C4-2B (cell line): ENCODE results near the gene LRRC4C.
"Not testable (repeated sequence)": the region's sequence is repeated elsewhere in the genome, so short reads cannot be mapped to it uniquely, and the experiment has no call there.

Experiments used
- CTCF ChIP-seq: fragments of 450-650 bp; conservative IDR thresholded peaks from 2 replicates; pipeline ENCODE4 v1.5.1; 2017; ENCODE audit warnings: mild to moderate bottlenecking
- ZFX ChIP-seq: fragments of 450-650 bp; IDR thresholded peaks from 2 replicates; pipeline ENCODE4 v1.6.1; 2017

GRCh38 chr11:41019666-41020065, 439.8 kb downstream of the LRRC4C start:
- not testable (repeated sequence) for TF ChIP-seq CTCF, ZFX
